Measurements from ENCODE around the gene SDK2.

DNA sequence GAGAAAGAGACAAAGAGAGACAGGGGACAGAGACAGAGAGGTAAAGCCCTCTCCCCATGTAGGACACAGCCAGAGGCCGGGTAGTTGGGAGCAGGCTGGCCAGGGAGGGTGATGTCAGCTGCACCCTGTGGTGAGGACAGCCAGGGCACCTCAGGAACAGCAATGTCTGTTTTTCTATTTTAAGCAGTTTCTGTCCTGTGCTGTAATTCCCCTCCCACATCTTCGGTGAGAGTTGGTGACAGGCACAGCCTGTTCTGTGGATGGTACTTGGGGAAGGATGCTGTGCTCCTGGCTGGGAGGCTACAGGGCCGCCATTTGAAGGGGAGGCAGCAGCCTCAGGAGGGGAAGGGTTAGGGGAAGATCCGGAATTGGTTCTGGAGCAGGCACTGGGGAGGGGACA lies 163.5 kb downstream of the SDK2 start:
- TF ChIP-seq, protein P1, sequence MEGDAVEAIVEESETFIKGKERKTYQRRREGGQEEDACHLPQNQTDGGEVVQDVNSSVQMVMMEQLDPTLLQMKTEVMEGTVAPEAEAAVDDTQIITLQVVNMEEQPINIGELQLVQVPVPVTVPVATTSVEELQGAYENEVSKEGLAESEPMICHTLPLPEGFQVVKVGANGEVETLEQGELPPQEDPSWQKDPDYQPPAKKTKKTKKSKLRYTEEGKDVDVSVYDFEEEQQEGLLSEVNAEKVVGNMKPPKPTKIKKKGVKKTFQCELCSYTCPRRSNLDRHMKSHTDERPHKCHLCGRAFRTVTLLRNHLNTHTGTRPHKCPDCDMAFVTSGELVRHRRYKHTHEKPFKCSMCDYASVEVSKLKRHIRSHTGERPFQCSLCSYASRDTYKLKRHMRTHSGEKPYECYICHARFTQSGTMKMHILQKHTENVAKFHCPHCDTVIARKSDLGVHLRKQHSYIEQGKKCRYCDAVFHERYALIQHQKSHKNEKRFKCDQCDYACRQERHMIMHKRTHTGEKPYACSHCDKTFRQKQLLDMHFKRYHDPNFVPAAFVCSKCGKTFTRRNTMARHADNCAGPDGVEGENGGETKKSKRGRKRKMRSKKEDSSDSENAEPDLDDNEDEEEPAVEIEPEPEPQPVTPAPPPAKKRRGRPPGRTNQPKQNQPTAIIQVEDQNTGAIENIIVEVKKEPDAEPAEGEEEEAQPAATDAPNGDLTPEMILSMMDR (IDR thresholded peaks at IDR 0.05; ENCODE audit: insufficient read depth, low read length): no peak
- no peak for TF ChIP-seq POLR2AphosphoS5 (IDR thresholded peaks at IDR 0.05; ENCODE audit: low read depth)
- TF ChIP-seq, protein P2, sequence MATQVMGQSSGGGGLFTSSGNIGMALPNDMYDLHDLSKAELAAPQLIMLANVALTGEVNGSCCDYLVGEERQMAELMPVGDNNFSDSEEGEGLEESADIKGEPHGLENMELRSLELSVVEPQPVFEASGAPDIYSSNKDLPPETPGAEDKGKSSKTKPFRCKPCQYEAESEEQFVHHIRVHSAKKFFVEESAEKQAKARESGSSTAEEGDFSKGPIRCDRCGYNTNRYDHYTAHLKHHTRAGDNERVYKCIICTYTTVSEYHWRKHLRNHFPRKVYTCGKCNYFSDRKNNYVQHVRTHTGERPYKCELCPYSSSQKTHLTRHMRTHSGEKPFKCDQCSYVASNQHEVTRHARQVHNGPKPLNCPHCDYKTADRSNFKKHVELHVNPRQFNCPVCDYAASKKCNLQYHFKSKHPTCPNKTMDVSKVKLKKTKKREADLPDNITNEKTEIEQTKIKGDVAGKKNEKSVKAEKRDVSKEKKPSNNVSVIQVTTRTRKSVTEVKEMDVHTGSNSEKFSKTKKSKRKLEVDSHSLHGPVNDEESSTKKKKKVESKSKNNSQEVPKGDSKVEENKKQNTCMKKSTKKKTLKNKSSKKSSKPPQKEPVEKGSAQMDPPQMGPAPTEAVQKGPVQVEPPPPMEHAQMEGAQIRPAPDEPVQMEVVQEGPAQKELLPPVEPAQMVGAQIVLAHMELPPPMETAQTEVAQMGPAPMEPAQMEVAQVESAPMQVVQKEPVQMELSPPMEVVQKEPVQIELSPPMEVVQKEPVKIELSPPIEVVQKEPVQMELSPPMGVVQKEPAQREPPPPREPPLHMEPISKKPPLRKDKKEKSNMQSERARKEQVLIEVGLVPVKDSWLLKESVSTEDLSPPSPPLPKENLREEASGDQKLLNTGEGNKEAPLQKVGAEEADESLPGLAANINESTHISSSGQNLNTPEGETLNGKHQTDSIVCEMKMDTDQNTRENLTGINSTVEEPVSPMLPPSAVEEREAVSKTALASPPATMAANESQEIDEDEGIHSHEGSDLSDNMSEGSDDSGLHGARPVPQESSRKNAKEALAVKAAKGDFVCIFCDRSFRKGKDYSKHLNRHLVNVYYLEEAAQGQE (IDR thresholded peaks at IDR 0.05; ENCODE audit: insufficient replicate concordance, low read depth): no peak
